Measurements from ENCODE around the gene TSR3.

The TSR3 gene

DNA sequence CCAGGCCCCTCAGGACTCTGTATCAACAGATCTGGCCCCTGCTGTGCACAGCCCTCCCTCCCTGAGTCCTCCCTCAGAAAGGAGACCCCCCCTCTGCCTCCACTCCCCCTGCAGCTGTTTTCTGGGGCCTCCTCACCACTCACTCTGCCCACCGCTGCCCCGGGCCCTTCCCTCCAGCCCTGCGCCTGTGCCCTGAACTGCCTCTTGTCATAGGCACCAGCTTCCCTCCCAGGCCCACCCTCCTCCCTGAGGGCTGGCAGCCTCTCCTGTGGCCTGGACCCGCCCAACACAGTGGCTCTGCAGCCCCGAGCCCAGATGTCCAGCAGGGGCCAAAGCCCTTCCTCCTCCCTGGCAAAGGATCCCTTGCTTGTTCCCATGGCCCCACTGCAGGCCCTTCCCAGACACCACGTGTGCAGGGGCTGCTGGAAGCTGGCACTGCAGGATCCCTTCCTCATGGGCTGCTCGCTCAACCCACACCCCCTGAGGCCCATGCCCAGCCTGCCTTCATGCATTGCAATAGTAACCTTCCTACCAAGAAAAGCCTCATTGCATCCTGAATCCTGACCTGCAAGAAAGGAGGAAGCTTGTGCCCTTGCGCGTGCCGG is 25.8 kb upstream of the TSR3 start:
- DNase-seq: no peak

DNA sequence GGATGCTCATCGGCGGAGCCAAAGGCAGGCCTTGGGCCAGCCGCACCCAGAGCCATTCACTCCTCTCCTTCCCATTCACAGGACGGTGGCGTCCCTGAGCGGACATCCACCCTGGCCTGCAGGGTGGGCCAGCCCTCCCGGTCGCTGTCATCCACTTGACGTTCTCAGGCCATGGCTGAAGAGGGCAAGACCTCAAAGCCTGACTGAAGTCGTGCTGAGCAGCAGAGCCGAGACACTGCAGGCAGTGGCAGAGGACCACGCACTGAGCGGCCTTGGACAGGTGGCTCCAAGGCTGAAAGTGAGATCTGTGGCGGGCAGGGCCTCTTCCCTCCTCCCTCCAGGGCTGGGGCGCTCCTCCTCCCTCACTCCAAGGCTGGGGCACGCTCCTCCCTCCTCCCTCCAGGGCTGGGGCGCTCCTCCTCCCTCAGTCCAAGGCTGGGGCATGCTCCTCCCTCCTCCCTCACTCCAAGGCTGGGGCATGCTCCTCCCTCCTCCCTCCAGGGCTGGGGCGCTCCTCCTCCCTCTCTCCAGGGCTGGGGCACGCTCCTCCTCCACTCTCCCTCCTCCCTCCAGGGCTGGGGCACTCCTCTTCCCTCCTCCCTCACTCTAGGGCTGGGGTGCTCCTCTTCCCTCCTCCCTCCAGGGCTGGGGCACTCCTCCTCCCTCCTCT is 24.2 kb upstream of the TSR3 start:
- DNase-seq: no peak

DNA sequence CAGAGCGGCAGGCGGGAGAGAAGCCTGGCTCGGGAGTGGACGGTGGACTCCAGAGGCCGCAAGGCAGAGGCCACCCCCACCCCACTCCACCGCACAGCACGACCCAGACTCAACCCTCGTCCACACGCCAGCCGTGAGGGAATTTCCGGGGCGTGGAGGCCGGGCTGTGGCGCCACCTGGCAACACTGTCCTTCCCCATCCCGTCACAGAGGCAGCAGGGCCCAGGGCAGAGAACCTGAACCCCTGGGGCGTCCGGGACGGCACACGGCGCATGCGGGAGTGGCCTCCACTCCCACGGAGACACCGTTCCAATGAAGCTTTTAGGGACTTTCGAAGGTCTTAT is 23.6 kb upstream of the TSR3 start:
- no peak for DNase-seq

DNA sequence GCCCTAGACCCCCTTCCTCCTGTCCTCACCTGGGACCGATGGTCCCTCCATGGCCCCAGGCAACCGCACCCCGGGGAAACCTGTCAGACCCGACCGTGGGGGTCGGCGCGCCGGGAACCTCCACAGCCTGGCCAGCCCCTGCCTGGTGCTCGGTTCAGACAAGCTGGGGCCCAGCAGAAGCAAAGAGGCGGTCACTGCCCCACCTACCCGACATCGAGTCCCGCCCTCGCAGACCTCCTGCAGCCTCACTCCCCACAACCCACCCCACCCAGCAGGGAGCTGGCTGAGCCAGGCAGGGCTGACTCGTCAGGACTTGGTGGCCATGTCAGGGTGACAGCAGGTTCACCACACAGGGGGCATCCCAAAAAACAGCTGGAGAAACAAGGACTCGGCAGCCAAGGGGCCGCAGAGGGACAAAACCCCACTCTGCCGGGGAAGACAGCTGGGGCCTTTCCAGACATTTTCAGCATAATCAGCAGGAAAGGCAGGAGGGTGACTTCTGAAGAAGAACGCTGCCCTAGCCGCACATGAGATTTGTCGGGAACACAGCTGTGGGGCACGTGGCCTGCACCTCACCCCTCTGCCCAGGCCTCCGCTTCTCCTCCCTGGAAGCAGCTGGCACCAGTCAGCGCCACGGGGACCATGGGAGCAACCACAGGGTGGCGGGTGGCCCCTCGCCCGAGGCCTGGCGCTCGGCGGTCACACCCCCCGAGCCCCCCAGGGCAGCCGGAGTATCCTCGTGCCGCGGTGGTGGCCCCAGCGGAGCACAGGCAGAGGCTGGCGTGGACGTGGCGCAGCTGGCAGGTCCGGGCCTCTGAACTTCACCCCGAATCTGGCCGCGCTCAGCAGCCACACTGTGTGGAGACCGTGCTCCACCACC is 23.0 kb upstream of the TSR3 start:
- DNase-seq: no peak

DNA sequence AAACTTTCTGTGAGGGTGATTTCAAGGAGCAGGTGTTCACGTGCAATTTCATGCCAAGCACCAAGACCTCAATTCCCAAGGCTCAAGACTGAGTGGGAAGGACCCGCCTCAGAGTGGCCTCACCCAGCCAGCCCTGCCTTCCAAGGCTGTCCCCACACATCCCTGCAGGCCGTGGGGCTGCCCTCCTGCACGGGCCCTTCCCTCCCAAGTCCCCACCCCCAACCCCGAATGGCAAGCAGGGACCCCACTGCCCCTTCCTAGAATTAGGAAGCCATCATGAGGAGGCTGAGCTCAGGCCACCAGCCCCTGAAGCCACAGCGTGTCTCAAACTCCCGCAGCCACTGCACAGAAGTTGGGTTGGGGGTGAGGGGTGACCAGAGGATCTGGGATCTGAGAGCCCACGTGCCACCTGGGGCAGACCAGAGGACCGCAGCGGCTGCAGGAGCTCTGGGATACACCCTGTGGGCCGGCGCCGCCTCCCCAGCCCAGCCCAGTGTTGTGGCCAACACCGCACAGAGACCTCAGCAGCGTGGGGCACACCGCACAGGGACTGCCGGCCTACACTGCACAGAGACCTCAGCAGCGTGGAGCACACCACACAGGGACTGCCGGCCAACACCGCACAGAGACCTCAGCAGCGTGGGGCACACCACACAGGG is 20.7 kb upstream of the TSR3 start:
- no peak for DNase-seq

DNA sequence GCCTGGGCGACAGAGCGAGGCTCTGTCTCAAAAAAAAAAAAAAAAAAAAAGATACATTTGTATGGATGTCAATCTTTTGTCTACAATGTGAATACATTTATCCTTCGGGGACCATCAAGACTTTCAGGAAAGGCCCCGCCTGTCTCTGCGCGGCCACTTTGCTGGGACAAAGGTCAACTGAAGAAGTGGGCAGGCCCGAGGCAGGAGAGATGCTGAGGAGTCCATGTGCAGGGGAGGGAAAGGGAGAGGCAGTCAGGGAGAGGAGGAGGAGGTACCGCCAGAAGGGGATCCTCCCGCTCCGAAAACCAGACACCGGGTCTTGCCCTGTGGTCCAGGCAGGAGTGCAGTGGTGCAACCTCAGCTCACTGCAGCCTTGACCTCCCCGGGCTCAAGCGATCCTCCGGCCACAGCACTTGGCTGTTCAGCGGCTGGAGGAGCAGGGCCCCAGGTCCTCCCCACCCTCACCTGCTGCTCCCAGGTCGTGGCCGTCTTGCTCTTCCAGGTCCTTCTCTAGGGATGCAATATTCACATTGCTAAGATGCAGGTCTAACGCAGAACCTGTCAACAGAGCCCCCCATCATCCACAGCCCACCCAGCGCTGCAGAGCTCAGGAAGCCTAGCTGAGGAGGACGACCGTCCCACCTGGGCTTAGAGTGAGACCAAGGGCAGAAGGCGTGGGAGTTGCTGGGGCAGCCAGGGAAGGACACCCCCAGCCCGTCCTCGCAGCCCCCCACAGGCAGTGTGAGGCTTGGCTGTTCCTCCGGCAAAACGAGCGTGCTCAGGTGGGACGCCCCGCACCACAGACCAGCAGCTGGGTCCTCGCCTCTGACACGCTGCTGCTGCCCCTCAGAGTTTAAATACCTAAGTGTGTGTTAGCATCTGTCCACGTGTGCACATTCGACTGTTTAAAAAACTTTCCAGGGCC is 19.6 kb upstream of the TSR3 start:
- DNase-seq: no peak

DNA sequence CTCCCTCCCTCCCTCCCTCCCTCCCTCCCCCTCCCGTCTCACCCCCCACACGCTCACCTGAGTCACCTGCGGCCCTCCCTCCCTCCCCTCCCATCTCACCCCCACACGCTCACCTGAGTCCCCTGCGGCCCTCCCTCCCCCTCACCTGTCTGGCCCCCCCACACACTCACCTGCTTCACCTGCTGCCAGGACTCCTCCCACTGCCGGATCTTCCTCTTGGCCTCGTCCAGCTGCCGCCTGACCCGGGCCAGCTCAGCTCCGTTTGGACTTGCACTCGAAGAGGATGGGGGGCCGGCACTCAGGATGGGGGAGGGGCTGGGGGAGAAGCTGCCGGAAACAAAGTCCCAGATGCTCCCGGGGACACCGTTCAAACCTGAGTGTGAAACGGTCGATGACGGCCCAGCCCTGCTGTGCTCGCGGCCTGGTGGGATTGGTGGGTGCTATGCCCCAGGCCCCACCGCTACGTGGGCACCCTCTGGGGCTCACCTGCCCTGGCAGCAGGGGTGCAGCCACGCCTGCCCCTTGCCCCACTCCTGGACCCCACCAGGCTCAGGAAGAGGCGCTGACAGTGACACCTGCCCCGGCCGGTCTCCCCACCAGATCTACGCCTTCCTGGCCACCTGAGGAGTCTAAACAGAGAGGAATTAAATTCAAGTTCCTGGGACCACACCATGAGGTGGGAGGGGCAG is 16.0 kb upstream of the TSR3 start:
- DNase-seq: no peak

DNA sequence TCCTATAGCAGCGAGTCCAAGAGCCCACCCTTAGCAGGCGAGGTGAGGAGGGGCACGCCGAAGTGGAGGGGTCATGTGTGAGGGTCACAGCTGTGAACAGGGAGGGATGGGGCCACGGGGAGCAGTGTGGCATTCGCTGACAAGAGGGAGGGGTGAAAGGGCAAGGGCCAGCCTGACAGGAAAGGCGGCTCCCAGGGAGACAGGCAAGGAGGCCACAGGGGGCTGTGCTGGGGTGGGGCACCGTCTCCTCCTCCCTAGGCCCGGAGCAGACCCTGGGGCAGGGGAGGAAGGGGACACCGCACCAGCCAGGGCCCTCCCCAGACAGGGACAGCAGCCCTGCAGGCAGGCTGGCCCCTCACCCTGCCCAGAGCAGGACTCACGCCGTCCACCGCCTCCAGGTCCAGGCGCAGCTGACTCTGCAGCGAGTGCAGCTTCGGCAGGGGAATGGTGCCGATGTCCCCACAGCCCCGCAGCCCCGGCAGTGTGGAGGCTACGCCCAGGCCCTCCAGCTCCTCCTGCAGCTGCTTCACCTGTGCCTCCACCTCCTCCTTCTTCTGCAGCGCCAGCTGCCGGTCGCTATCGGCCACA is 15.1 kb upstream of the TSR3 start:
- DNase-seq: no peak

DNA sequence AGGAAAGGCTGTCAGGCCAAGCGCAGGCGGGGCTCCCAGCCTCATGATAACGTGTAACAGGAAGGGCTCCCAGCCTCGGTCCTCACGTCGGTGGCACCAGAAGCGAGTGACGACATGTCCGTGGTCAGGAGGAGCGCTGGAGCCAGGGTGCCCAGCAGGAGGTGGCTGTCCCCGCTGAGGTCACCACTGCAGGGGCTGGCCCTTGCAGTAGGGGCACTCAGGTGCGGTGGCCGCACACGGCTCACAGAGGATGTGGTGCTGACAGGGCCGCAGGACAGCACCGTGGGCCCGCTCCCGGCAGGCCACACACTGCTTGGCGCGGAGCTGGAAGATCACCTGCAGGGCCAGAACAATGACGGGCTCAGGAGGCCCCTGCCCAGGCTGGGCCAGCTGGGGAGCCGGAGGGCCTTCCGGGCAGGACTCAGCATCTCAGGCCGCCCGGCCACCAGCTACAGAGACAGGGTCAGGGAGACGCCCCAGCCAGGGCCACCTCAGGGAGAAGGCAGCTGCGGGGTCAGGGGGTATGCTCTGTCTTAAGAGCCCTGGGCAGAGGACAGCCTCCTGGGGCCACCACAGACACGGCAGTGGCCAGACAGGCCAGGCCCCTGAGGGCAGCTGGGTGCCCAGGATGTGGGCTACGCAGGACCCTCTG is 14.5 kb upstream of the TSR3 start:
- no peak for DNase-seq

DNA sequence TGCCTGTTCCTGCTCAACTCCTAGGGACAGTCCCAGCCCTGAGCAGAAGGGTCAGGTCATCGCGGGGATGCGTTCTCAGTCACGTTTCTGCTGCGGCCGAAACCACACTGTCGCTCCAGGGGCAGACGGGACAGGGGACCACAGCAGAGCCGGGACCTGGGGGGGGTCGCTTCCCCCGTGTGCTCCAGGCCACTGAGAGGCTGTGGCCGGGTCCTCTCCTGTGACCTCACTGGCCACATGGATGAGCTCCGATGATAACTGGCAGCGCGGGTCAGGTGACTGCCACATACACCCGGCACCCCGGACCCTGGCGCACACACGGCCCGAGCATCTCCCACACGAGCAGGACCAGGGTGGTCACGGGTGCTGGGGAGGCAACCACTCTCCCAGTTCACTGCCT is 12.8 kb upstream of the TSR3 start:
- DNase-seq: no peak

DNA sequence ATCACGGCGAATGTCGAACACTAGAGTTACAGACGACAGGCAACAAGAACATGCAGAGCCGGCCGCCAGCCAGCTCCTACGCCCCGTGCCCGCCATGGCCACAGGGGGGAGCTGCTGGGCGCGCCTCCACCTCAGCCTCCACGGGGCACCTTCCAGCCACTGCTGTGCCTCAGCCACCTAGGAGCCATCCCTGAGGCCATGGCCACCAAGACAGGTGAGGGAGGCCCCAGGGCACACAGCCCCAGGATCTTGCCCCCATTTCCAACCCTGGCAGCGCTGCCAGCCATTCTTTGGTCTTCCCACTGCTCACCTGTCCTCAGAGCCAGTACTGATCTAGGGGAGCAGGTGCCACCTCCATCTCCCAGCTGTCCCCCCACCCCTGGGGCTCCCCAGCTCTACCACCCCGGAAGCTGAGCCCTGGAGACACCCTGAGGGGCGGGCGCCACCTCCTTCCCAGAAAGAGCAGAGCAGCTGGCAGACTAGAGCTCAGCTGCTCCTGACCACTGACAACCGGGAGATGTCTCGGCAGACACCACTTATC is 11.9 kb upstream of the TSR3 start:
- peak; percentile 69 for DNase-seq

DNA sequence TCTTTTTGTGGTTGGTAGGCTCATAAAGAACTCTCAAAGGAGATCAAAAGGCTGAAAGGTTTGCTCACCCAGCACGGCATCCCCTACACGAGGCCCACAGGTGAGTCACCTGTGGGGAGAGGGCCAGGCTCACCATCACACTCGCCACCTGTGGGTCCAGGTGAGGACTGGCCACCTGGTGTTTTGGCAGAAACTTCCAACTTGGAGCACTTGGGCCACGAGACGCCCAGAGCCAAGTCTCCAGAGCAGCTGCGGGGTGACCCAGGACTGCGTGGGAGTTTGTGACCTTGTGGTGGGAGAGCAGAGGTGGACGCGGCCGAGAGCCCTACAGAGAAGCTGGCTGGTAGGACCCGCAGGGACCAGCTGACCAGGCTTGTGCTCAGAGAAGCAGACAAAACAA is 11.1 kb upstream of the TSR3 start:
- DNase-seq: no peak

DNA sequence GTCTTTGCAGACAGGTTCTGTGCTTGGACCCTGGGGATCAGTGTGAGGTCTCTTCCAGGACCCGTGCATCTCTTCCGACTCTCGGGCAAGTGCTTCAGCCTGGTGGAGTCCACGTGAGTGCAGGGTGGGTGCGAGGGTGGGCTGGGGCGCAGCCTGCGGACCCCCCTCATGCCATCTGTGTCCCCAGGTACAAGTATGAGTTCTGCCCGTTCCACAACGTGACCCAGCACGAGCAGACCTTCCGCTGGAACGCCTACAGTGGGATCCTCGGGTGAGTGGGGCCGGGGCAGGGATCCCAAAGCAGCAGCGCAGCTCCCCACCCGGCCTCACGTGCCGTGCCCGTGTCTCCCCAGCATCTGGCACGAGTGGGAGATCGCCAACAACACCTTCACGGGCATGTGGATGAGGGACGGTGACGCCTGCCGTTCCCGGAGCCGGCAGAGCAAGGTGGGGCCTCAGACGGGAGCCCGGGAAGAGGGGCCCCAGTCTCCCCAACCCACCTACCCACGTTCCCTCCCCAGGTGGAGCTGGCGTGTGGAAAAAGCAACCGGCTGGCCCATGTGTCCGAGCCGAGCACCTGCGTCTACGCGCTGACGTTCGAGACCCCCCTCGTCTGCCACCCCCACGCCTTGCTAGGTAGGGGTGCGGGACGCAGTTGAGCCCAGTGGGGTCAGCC is 10.1 kb upstream of the TSR3 start:
- no peak for DNase-seq

DNA sequence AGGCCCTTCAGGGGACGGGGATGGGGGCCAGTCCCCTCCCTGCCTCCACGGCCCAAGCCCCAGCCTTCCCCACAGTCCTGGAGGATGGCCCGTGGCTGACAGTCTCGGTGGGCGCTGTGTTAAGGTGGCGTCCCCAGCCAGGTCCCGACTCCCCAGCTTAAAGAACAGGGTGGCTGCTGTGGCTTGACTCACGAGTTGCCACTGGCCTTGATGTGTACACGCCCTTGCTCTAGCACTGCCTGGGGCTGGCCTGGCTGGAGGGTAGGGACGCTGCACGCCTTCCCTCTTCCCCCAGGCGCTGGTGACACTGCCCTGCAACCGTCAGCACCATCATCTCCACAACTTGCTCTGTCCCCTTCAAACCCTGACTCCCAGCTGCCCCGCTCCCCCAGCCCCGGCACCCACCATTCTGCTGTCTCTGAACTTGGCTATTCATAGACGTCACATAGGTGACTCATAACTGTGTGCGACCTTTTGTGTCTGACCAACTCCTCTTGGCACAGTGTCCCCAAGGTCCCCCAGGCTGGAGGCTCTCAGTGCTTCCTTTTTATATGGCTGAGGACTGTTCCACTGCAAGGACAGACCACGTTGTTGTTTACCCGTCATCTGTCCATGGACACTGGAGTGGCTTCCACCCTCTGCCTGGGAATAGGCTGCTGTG is 6.4 kb upstream of the TSR3 start:
- DNase-seq: no peak

DNA sequence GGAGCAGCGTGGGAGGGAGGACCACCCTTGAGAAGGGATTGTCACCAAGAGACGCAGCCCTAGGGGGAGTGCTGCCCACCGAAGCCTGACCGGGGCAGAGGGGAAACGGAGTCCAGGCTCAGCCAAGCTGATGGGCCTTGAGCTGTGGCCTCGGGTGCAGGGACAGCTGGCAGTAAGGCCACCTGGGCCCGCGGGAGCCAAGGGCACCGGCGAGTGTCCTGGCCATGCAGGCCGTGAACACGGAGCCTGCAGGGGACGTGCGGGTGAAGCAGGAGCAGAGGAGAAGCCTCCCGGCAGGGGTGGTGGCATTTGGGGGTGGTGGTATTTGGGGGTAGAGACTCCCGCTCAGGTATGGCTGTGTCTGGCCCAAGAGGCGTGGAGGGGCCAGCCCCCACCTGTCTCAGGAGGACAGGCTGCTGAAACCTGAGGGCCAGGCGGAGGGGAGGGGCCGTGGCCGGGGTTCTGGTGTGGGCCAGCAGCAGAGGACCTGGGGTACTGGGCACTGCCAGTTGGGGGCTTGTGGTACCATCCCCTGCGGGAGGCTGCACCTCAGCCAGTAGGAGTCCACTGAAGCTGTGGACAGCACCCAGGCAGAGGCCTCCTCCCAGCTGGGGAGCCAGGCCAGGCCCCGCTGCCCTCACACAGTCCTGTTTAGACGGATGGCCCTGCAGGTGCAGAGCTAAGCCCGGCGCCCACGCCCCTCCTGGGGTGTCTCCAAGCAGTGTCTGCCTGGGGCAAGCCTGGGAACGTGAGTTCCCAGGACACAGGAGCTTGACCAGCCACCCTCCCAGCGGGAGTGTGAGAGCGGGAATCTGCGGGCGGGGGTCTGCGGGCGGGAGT is 4.6 kb upstream of the TSR3 start:
- no peak for DNase-seq

DNA sequence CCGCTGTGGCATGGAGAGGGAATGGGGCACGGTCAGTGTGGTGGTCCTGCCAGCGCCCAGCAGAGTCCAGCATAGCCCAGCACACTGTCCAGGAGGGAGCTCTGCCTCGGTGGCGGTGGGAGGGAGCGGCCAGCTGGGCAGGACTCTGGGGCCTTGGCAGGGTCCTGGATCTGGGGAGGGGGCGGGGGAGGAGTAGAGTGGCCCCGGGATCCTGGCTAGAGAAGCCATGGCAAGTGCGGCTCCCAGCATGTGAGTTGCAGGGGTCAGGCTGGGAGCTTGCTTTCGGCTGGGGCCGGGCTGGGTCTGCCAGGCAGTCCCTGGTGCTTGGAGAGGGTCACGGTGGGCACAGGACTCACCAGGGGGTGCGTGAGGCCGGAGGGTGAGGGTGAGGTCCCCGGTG is 3.9 kb upstream of the TSR3 start:
- DNase-seq: no peak

DNA sequence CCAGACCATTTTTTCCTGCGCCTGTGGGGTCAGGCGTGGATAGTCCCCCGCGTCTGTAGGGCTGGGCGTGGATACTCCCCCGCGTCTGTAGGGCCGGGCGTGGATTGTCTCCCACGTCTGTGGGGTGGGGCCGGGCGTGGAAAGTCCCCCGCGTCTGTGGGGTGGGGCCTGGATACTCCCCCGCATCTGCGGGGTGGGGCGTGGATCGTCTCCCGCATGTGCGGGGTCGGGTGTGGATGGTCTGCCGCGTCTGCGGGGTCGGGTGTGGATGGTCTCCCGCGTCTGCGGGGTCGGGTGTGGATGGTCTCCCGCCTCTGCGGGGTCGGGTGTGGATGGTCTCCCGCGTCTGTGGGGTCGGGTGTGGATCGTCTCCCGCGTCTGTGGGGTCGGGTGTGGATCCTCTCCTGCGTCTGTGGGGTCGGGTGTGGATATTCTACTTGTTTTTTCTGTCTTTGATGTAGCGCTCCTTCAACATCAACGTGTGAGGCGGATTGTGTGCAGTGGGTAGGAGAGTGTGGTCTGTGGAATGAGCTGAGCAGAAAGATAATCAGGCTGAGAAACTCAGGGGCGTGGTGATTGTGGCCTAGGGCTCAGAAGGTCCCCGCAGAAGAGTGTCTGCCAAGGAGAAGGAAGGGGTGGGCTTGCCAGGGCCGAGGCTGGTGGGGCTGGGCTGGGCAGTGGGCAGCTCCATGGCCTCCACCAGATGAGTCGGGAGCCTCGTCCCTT is 3.3 kb upstream of the TSR3 start:
- DNase-seq: no peak

DNA sequence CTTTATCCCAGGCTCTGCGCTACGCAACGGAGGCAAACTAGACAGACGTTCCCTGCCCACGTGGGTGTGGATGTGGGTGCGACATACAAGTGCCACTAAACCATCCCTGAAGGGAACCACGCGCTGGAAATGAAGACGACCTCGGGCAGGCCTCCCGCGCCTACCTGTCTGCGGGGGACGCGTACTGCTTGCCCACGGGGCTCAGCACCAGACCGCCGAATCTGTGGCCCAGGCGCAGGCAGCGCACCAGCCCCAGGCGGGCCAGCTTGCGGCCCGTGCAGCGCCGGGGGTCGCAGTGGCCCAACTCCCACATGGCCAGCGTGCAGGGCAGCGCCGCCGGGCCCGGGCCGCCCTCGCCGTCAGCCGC is 480 bp downstream of the TSR3 start:
- no peak for DNase-seq

Data from retina (tissue), 1 donor.